ENCODE measurements around the gene ARFIP1.
"Not testable (repeated sequence)": the region's sequence is repeated elsewhere in the genome, so short reads cannot be mapped to it uniquely, and the experiment has no call there.

Gene ARFIP1

GRCh38 chr4:152847376-152847775, 67.6 kb downstream of the ARFIP1 start:
- DNase-seq, result no peak

- DNase-seq, result no peak
Observed at GRCh38 chr4:152848508-152848907, 68.8 kb downstream of the ARFIP1 start.

GRCh38 chr4:152849350-152849749, 69.6 kb downstream of the ARFIP1 start:
- DNase-seq, result no peak

- DNase-seq, result no peak
Observed at GRCh38 chr4:152850377-152850776, 70.6 kb downstream of the ARFIP1 start.

GRCh38 chr4:152851226-152851625, 71.5 kb downstream of the ARFIP1 start:
- no peak for DNase-seq

- no peak for DNase-seq
Observed at GRCh38 chr4:152853293-152853692, 73.5 kb downstream of the ARFIP1 start.

GRCh38 chr4:152854016-152854415, 74.3 kb downstream of the ARFIP1 start:
- DNase-seq, result not testable (repeated sequence)

- no peak for DNase-seq
Observed at GRCh38 chr4:152856960-152857359, 77.2 kb downstream of the ARFIP1 start.

- DNase-seq, result no peak
Observed at GRCh38 chr4:152858934-152859333, 79.2 kb downstream of the ARFIP1 start.

- no peak for DNase-seq
Observed at GRCh38 chr4:152860046-152860445, 80.3 kb downstream of the ARFIP1 start.

- no peak for DNase-seq
Observed at GRCh38 chr4:152862608-152863007, 82.9 kb downstream of the ARFIP1 start.

- no peak for DNase-seq
Observed at GRCh38 chr4:152864361-152864760, 84.6 kb downstream of the ARFIP1 start.

GRCh38 chr4:152866432-152866993, 86.8 kb downstream of the ARFIP1 start:
- DNase-seq, result not testable (repeated sequence)

GRCh38 chr4:152870606-152871005, 90.9 kb downstream of the ARFIP1 start:
- DNase-seq, result no peak

- no peak for DNase-seq
Observed at GRCh38 chr4:152875261-152875660, 95.5 kb downstream of the ARFIP1 start.

- DNase-seq, result no peak
Observed at GRCh38 chr4:152877868-152878267, 98.1 kb downstream of the ARFIP1 start.

- no peak for DNase-seq
Observed at GRCh38 chr4:152880263-152880662, 100.5 kb downstream of the ARFIP1 start.

- no peak for DNase-seq
Observed at GRCh38 chr4:152881974-152882373, 102.2 kb downstream of the ARFIP1 start.

GRCh38 chr4:152885185-152885584, 105.4 kb downstream of the ARFIP1 start:
- no peak for DNase-seq

GRCh38 chr4:152886201-152886600, 106.4 kb downstream of the ARFIP1 start:
- no peak for DNase-seq

- DNase-seq, result no peak
Observed at GRCh38 chr4:152887981-152888380, 108.2 kb downstream of the ARFIP1 start.

GRCh38 chr4:152892974-152893373, 113.2 kb downstream of the ARFIP1 start:
- no peak for DNase-seq

GRCh38 chr4:152894673-152895072, 114.9 kb downstream of the ARFIP1 start:
- peak; percentile 81 for DNase-seq

GRCh38 chr4:152896811-152897210, 117.1 kb downstream of the ARFIP1 start:
- peak; percentile 16 for DNase-seq

GRCh38 chr4:152898133-152898532, 118.4 kb downstream of the ARFIP1 start:
- not testable (repeated sequence) for DNase-seq

Data from fibroblast of skin of scalp (primary cell).